ENCODE measurements around the gene NEK10.

The NEK10 gene

DNA sequence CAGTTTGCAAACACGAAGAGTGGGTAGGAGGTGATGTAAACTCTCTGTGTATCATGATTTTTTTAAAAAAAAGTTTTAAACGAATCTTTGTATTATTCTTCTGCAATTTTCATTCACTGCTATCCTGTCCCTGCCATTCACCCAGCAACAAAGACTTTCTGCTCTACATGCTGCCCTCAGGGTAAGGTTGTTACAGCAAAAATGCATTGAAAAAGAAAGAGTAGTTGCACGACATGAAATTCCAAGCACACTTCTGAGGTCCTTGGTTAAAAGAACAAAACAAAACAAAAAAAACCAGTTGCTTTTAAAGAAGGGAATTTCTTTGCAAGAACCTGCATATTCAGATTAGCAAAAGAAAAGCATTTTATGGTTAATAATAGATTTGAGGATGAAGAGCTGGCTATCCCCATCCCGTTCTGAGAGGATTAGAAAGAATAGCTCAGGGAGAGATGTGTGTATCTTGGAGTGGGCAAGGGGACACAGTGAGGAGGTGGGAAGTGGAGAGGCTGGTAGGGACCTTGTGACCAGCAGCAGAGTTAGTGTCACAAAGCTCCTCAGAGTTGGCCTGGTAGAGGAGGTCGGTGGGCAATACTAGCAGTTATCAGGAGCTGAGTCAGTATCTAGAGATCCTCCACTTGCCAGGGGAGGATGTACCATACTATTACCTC lies 290.8 kb downstream of the NEK10 start:
- TF ChIP-seq, protein P1, sequence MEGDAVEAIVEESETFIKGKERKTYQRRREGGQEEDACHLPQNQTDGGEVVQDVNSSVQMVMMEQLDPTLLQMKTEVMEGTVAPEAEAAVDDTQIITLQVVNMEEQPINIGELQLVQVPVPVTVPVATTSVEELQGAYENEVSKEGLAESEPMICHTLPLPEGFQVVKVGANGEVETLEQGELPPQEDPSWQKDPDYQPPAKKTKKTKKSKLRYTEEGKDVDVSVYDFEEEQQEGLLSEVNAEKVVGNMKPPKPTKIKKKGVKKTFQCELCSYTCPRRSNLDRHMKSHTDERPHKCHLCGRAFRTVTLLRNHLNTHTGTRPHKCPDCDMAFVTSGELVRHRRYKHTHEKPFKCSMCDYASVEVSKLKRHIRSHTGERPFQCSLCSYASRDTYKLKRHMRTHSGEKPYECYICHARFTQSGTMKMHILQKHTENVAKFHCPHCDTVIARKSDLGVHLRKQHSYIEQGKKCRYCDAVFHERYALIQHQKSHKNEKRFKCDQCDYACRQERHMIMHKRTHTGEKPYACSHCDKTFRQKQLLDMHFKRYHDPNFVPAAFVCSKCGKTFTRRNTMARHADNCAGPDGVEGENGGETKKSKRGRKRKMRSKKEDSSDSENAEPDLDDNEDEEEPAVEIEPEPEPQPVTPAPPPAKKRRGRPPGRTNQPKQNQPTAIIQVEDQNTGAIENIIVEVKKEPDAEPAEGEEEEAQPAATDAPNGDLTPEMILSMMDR (IDR thresholded peaks at IDR 0.05; ENCODE audit: low read depth, low read length): no peak
- no peak for DNase-seq (ENCODE audit: extremely low read depth, low read depth)

DNA sequence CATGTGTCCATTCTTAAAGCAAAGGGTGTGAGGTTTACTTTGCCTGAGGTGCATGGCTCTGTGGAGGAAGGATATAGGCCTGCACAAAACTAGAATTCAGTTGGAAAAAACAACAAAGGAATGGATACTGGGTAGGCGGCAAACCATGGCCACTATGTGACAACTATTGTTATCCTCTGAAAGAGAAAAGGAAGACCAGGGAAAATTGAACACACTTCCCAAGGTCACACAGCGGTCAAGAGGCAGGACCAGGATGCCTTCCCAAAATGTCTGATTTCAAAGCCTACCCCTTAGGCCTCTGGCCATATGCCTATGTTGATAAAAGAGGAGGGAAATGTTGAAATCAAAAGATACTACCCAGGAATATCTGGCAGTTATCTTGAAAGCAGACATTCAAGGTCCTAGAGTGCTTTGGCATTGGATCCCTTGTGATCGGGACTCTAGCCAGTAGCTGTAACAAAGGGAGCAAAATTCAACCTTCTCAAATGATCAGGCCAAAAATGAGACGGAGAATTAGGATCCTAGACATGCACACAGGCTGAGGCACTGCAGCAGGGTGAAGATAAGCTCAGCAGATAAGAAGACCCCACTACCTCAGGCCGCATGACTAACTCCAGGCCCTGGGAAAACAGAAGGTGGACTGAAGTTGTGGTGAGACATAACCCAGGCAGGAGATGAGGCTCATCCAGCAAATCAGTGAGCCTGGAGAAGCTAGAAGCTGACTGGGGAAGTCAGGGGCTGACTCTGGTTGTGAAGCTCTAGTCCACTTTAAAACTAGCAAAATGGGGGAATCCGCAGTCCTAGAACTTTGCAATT lies 292.2 kb downstream of the NEK10 start:
- no peak for DNase-seq (ENCODE audit: extremely low read depth, low read depth)
- TF ChIP-seq, protein P1 (IDR thresholded peaks at IDR 0.05; ENCODE audit: low read depth, low read length): no peak

- TF ChIP-seq, protein P1 (IDR thresholded peaks at IDR 0.05; ENCODE audit: low read depth, low read length): no peak
- DNase-seq (ENCODE audit: extremely low read depth, low read depth): no peak
Observed at GRCh38 chr3:27074914-27075313, 294.3 kb downstream of the NEK10 start.

GRCh38 chr3:27073912-27074311 lies 295.3 kb downstream of the NEK10 start:
- TF ChIP-seq, protein P1 (IDR thresholded peaks at IDR 0.05; ENCODE audit: low read depth, low read length): no peak
- no peak for DNase-seq (ENCODE audit: extremely low read depth, low read depth)

- TF ChIP-seq, protein P1 (IDR thresholded peaks at IDR 0.05; ENCODE audit: low read depth, low read length): no peak
- DNase-seq (ENCODE audit: extremely low read depth, low read depth): no peak
Observed at GRCh38 chr3:27072810-27073651, 296.2 kb downstream of the NEK10 start.

GRCh38 chr3:27060336-27060735 lies 308.8 kb downstream of the NEK10 start:
- TF ChIP-seq, protein P1 (IDR thresholded peaks at IDR 0.05; ENCODE audit: low read depth, low read length): no peak
- no peak for DNase-seq (ENCODE audit: extremely low read depth, low read depth)

All from AG09319 (cell line).